ENCODE results near the gene TSPYL4. TPM values are rescaled to one million over a fixed set of nuclear protein-coding genes. Genes with fewer than 3 reads are reported as not detected.

The TSPYL4 gene
- total RNA-seq, 1 donor from 2014 or later: 2.1 TPM

DNA sequence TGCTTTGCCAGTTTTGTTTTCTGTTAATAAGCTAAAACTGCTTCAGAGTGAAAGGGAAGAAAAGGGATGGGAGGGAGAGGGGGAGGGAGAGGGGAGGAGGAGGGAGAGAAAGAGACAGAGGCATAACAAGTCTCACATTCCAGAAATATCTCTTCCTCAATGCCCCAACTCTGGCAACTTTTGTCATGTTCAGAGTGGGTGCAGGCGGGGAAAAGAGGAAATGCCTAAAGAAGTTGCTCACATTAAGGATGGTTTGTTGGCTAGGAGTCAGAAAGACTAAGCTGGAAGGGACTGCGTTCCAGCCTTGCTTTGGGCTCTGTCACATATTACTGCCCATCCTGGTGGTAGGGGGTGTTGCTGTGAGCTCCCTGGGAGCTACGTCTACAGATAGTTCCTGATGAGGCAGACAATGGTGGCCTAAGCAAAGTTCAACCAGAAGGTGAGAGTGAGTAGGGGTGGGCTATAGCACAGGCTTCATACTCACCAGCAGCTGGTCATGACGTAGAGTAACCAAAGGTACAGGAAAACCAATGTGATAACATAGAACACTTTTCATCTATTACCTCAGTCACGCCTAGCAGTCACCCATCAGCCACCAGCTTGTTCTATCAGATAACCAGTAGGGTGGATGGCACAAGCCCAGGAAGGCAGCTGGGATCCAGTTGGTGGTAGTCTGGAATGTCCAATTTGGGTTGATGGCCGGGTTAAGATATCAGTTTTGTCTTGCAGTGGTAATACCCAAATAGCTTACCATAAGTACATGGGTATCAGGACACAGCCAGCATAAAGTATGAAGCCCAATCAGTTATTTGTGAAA lies 2.1 kb downstream of the TSPYL4 start:
- no peak for TF ChIP-seq CTCF (IDR thresholded peaks at IDR 0.05; ENCODE audit: insufficient read depth, low read length, severe bottlenecking)
- Histone ChIP-seq H3K4me3 (ENCODE audit: low read depth, low read length) (no peak overlapping the region), H3K27me3 (ENCODE audit: control insufficient read depth, insufficient read depth, low read length) (no peaks in the 10 kb centered on the region), H3K36me3 (ENCODE audit: control insufficient read depth, insufficient read depth, low read length) (no peaks in the 10 kb centered on the region)
- no peak for FAIRE-seq
- DNase-seq (ENCODE audit: low read depth): peak; percentile 68

- no peak for DNase-seq (ENCODE audit: low read depth)
- FAIRE-seq: no peak
- Histone ChIP-seq H3K27me3 (ENCODE audit: control insufficient read depth, insufficient read depth, low read length) (no peaks in the 10 kb centered on the region), H3K36me3 (ENCODE audit: control insufficient read depth, insufficient read depth, low read length) (no peaks in the 10 kb centered on the region), H3K4me3 (ENCODE audit: low read depth, low read length) (no peak overlapping the region)
- no peak for TF ChIP-seq CTCF (IDR thresholded peaks at IDR 0.05; ENCODE audit: insufficient read depth, low read length, severe bottlenecking)
Observed at GRCh38 chr6:116248577-116248976, 5.3 kb downstream of the TSPYL4 start.

GRCh38 chr6:116247285-116247684 lies 6.6 kb downstream of the TSPYL4 start:
- H3K36me3 ChIP-seq (ENCODE audit: control insufficient read depth, insufficient read depth, low read length): no peaks in the 10 kb centered on the region
- no peak overlapping the region for H3K4me3 ChIP-seq (ENCODE audit: low read depth, low read length)
- DNase-seq (ENCODE audit: low read depth) (no peak), FAIRE-seq (no peak)
- no peaks in the 10 kb centered on the region for H3K27me3 ChIP-seq (ENCODE audit: control insufficient read depth, insufficient read depth, low read length)
- no peak for TF ChIP-seq CTCF (IDR thresholded peaks at IDR 0.05; ENCODE audit: insufficient read depth, low read length, severe bottlenecking)

DNA sequence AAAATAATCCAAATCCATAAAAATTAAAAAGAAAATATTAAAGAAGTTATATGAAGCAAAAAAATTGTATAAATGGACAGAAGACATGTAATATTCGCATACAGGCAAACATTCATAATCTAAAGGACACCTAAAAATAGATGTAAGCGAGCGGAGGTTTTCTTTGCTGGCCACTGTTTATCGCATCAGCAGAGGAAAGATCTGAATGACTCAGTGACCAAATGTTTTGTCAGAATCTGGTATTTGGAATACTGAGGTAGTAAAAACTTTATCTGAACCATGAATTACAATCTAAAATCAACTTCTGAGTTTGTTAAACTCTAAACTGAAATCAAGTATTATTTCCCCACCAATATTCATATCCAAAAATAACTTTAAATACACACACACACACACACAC lies 7.8 kb downstream of the TSPYL4 start:
- Histone ChIP-seq H3K36me3 (ENCODE audit: control insufficient read depth, insufficient read depth, low read length) (no peaks in the 10 kb centered on the region), H3K27me3 (ENCODE audit: control insufficient read depth, insufficient read depth, low read length) (no peaks in the 10 kb centered on the region), H3K4me3 (ENCODE audit: low read depth, low read length) (no peak overlapping the region)
- DNase-seq (ENCODE audit: low read depth) (no peak), FAIRE-seq (no peak)
- TF ChIP-seq CTCF (IDR thresholded peaks at IDR 0.05; ENCODE audit: insufficient read depth, low read length, severe bottlenecking): no peak

DNA sequence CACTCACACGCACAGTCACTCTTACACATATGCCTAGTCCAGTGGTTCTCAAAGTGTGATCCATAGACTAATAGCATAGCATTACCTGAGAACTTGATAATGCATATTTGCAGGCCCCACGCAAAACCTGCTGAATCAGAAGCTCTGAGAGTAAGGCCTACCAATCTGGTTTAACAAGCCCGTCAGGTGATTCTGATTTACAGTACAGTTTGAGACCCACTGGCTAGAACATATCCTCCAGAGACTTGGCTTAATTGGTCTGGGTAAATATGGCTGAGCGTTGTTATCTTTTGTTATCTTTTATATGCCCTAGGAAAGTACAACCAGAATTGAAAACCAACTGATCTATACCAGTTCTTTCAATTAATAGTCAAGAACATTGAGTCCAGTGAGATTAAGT lies 9.6 kb downstream of the TSPYL4 start:
- no peak overlapping the region for H3K4me3 ChIP-seq (ENCODE audit: low read depth, low read length)
- no peaks in the 10 kb centered on the region for H3K36me3 ChIP-seq (ENCODE audit: control insufficient read depth, insufficient read depth, low read length)
- H3K27me3 ChIP-seq (ENCODE audit: control insufficient read depth, insufficient read depth, low read length): no peaks in the 10 kb centered on the region
- DNase-seq (ENCODE audit: low read depth): peak; percentile 36
- peak; percentile 47 for FAIRE-seq
- TF ChIP-seq CTCF (IDR thresholded peaks at IDR 0.05; ENCODE audit: insufficient read depth, low read length, severe bottlenecking): no peak

- no peak for TF ChIP-seq CTCF (IDR thresholded peaks at IDR 0.05; ENCODE audit: insufficient read depth, low read length, severe bottlenecking)
- peaks cover 1% of the 10 kb centered on the region for H3K36me3 ChIP-seq (ENCODE audit: control insufficient read depth, insufficient read depth, low read length)
- no peak for FAIRE-seq
- DNase-seq (ENCODE audit: low read depth): no peak
- H3K27me3 ChIP-seq (ENCODE audit: control insufficient read depth, insufficient read depth, low read length): no peaks in the 10 kb centered on the region
- no peak overlapping the region for H3K4me3 ChIP-seq (ENCODE audit: low read depth, low read length)
Observed at GRCh38 chr6:116239856-116240255, 14.0 kb downstream of the TSPYL4 start.
